ENCODE results near the gene BOC. TPM values are rescaled to one million over a fixed set of nuclear protein-coding genes. Genes with fewer than 3 reads are reported as not detected.

The BOC gene
- total RNA-seq, 1 experiment from 2014 or later: 13.4 TPM

DNA sequence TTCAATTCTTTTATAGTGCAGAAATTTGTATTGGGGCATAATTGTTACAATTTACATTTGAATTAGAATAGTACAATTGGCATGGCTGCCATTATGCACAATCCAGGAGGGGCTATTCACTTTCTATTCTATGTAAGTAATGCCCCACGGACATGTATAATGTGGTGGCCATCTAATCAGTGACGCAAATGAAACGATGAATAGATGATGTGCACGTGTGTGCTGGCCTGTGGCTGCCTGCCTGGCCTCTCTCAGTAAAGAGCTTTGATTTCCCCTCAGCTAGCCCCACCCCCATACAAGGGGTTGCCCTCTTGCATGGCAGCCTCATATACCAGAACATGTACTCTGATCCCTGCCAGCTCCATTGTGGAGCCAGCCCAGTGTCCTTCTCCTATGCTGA lies 86.5 kb downstream of the BOC start:
- no peak overlapping the region for H3K27ac ChIP-seq
- DNase-seq: no peak

GRCh38 chr3:113300596-113300995 lies 89.2 kb downstream of the BOC start:
- H3K27ac ChIP-seq: no peak overlapping the region
- no peaks in the 10 kb centered on the region for H3K4me1 ChIP-seq
- H3K27me3 ChIP-seq: no peaks in the 10 kb centered on the region
- no peak for DNase-seq
- H3K4me3 ChIP-seq: no peak overlapping the region
- no peaks in the 10 kb centered on the region for H3K36me3 ChIP-seq
- H3K9me3 ChIP-seq (replicated peaks): no peaks in the 10 kb centered on the region

More for the DNA sequence above, 86.5 kb downstream of the BOC start:
- no peaks in the 10 kb centered on the region for H3K27me3 ChIP-seq
- H3K9me3 ChIP-seq (replicated peaks): no peaks in the 10 kb centered on the region
- H3K4me3 ChIP-seq: no peak overlapping the region
- no peaks in the 10 kb centered on the region for H3K36me3 ChIP-seq
- no peaks in the 10 kb centered on the region for H3K4me1 ChIP-seq

DNA sequence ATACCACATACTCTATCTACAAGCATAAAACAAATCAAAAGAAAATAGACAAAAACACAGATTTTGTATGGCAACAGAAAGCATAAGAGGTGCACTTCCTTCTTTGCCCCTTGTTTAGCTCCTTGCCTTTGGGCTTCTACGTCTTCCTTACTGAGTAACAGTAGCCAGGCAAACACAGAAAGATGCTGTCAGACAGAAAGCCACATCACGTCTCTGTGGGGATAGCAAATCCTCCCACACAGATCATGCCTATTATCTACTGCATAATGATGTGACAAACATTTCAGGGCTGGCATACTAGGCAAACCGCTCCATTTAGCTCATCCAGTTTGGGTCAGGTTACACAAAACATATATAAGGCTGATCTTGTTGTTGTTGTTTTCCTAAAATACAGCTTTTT lies 92.7 kb downstream of the BOC start:
- Histone ChIP-seq H3K36me3 (no peaks in the 10 kb centered on the region), H3K27ac (no peak overlapping the region), H3K9me3 (replicated peaks) (no peaks in the 10 kb centered on the region), H3K4me3 (no peak overlapping the region), H3K27me3 (no peaks in the 10 kb centered on the region), H3K4me1 (no peaks in the 10 kb centered on the region)
- DNase-seq: no peak

GRCh38 chr3:113304856-113305540 lies 93.6 kb downstream of the BOC start:
- no peak for DNase-seq
- H3K27me3 ChIP-seq: no peaks in the 10 kb centered on the region
- no peaks in the 10 kb centered on the region for H3K4me1 ChIP-seq
- H3K9me3 ChIP-seq (replicated peaks): no peaks in the 10 kb centered on the region
- H3K36me3 ChIP-seq: no peaks in the 10 kb centered on the region
- H3K4me3 ChIP-seq: no peak overlapping the region
- H3K27ac ChIP-seq: no peak overlapping the region

DNA sequence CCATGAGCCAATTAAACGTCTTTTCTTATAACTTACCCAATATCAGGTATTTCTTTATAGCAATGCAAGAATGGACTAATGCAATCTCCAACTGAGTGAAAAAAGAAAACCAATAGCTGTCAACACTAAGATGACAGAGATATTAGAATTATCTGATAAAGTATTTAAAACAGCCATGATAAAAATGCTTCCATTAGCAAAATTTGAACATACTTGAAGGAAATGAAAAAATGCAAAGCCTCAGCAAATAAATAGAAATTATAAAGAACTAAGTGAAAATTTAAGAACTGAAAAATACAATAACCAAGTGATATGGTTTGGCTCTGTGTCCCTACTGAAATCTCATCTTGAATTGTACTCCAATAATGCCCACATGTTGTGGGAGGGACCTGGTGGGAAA lies 99.6 kb downstream of the BOC start:
- H3K36me3 ChIP-seq: no peaks in the 10 kb centered on the region; the same call in 1 of the 2 replicates
- H3K9me3 ChIP-seq (replicated peaks): 0 out of 2 replicates have a peak, but pooled peaks cover 5% of the 10 kb centered on the region
- DNase-seq: no peak
- H3K27me3 ChIP-seq: no peaks in the 10 kb centered on the region
- no peaks in the 10 kb centered on the region for H3K4me1 ChIP-seq
- H3K27ac ChIP-seq: no peak overlapping the region
- no peak overlapping the region for H3K4me3 ChIP-seq

DNA sequence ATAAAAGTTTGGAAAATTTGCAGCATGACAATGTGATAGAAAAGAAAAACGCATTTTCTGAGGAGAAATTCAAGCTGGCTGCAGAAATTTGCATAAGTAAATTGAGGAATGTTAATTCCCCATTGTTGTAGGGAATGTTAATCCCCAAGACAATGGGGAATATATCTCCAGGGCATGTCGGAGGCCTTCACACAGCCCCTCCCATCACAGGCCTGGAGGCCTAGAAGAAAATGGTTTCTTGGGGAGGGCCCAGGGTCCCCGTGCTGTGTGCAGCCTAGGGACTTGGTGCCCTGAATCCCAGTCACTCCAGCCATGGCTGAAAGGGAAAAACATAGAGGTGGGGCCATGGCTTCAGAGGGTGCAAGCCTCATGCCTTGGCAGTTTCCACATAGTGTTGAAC lies 101.1 kb downstream of the BOC start:
- Histone ChIP-seq H3K4me1 (no peaks in the 10 kb centered on the region), H3K9me3 (replicated peaks) (0 out of 2 replicates have a peak, but pooled peaks cover 5% of the 10 kb centered on the region), H3K4me3 (no peak overlapping the region), H3K36me3 (no peaks in the 10 kb centered on the region; the same call in 1 of the 2 replicates), H3K27ac (no peak overlapping the region), H3K27me3 (no peaks in the 10 kb centered on the region)
- no peak for DNase-seq

DNA sequence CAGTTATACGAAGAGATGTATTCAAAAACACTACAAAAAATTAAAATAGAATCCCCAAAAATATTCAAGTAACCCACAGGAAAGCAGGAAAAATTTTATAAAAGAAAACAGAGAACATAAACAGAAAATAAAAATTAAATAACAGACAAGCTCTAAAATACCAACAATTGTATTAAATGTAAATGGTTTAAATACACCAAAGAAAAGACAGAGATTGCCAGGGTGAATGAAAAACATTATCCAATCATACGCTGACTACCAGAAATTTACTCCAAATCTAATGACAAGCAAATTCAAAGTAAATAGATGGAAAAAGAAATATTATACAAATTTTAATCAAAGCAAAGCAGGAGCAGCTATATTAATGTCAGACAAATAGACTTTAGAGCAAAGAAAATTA lies 103.6 kb downstream of the BOC start:
- no peak overlapping the region for H3K4me3 ChIP-seq
- H3K9me3 ChIP-seq (replicated peaks): 0 out of 2 replicates have a peak, but pooled peaks cover 5% of the 10 kb centered on the region
- no peaks in the 10 kb centered on the region for H3K4me1 ChIP-seq
- no peaks in the 10 kb centered on the region for H3K27me3 ChIP-seq
- peaks cover 2% of the 10 kb centered on the region for H3K36me3 ChIP-seq
- no peak for DNase-seq
- no peak overlapping the region for H3K27ac ChIP-seq

DNA sequence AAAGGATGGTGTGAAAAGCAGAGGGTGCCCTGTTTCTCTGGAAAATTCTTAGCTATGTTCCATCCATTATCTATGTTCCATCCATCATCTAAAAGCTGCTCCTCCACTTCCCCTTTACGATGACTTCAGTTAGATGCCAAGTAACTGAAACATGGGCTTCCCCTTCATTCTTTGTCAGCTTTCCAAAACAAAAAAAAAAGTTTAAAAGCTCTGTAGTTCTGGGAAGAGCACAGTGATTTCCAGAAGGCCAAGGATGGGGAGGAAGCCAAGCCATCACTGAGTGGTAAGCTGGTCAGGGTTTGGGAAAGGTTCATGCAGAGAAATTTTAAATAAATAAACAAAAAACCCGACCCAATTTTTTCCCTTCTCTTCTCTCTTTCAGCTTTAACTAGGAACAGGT lies 118.4 kb downstream of the BOC start:
- no peak overlapping the region for H3K4me3 ChIP-seq
- no peak for DNase-seq
- H3K36me3 ChIP-seq: no peaks in the 10 kb centered on the region
- H3K27me3 ChIP-seq: no peaks in the 10 kb centered on the region
- H3K27ac ChIP-seq: no peak overlapping the region
- H3K4me1 ChIP-seq: no peaks in the 10 kb centered on the region
- H3K9me3 ChIP-seq (replicated peaks): no peaks in the 10 kb centered on the region

DNA sequence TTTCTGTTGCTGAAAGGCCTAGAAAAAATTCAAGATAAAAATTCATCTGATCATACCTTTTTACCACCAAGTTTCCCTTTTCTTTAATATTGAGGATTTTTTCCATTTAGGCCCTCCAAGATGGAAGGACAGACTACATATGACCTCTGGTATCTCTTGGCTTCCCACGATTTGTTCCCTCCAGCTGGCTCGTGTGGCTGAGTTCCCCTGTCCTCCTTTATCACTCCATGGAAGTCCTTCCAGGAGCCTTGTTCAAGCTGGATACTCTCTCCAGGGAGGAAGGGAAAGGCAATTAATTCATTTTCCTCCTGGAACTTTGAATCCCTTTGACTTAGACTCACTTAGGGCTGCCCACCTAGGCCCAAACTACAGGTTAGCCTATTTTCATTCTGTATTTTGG lies 119.4 kb downstream of the BOC start:
- DNase-seq: no peak
- no peaks in the 10 kb centered on the region for H3K36me3 ChIP-seq
- H3K27me3 ChIP-seq: no peaks in the 10 kb centered on the region
- no peak overlapping the region for H3K27ac ChIP-seq
- no peak overlapping the region for H3K4me3 ChIP-seq
- no peaks in the 10 kb centered on the region for H3K9me3 ChIP-seq (replicated peaks)
- H3K4me1 ChIP-seq: no peaks in the 10 kb centered on the region

DNA sequence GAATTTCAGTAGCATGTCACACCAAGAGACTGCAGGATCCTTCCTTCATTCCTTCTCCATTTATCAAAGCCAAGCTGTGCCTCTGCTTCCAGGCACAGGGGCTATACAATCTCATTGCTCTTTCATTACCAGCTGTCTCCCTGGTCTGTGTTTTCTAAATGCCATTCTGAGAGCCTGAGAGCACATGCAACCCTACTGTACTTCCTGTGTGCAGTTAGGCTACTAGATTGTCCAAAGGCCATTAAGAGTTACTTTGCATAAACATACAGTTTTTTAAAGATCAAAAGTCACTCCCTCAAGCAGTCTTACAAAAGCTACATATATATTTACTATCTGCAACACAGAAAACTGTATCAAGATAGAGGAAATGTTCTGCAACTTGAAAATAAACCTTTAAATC lies 119.8 kb downstream of the BOC start:
- Histone ChIP-seq H3K4me1 (no peaks in the 10 kb centered on the region), H3K4me3 (no peak overlapping the region), H3K27me3 (no peaks in the 10 kb centered on the region), H3K9me3 (replicated peaks) (no peaks in the 10 kb centered on the region), H3K36me3 (no peaks in the 10 kb centered on the region), H3K27ac (no peak overlapping the region)
- no peak for DNase-seq

Other genes with a start within 250 kb of the BOC start
- 0.08 and 0.15 TPM in 2 replicates for gene CD200R1, start 236.5 kb upstream of the BOC start, total RNA-seq (2014; rRNA removed; shearing (Covaris generic))
- gene GTPBP8, start 220.6 kb upstream of the BOC start, total RNA-seq (2014; rRNA removed; shearing (Covaris generic)): 36.6 and 37.6 TPM in 2 replicates
- gene CFAP44, start 229.9 kb downstream of the BOC start, total RNA-seq (2014; rRNA removed; shearing (Covaris generic)): 3.1 and 5.0 TPM in 2 replicates

Data from SJCRH30 (cell line).